KOPT-K1 (cell line): ENCODE measurements around the gene IPO4.
A peak's percentile ranks its signal among the peaks of the same experiment; 100 is the strongest.

Experiments
- H3K27ac ChIP-seq: fragments of 200-600 bp; sonication (generic); 2 replicates; pipeline ENCODE4 v1.5.1; 2016; ENCODE audit warnings: antibody characterized with exemption, mild to moderate bottlenecking, low read depth, low read length; ENCODE audit not compliant: poor library complexity, severe bottlenecking
- H3K36me3 ChIP-seq: fragments of 200-600 bp; sonication (generic); 2 replicates; pipeline ENCODE4 v1.5.1; 2017; ENCODE audit warnings: antibody characterized with exemption, mild to moderate bottlenecking, low read length, moderate library complexity; ENCODE audit not compliant: insufficient read depth
- H3K9me3 ChIP-seq: fragments of 200-600 bp; sonication (generic); 2 replicates; pipeline ENCODE4 v1.5.1; 2017; ENCODE audit warnings: antibody characterized with exemption, low read length, mild to moderate bottlenecking; ENCODE audit not compliant: insufficient read depth, poor library complexity, severe bottlenecking

IPO4 gene

DNA sequence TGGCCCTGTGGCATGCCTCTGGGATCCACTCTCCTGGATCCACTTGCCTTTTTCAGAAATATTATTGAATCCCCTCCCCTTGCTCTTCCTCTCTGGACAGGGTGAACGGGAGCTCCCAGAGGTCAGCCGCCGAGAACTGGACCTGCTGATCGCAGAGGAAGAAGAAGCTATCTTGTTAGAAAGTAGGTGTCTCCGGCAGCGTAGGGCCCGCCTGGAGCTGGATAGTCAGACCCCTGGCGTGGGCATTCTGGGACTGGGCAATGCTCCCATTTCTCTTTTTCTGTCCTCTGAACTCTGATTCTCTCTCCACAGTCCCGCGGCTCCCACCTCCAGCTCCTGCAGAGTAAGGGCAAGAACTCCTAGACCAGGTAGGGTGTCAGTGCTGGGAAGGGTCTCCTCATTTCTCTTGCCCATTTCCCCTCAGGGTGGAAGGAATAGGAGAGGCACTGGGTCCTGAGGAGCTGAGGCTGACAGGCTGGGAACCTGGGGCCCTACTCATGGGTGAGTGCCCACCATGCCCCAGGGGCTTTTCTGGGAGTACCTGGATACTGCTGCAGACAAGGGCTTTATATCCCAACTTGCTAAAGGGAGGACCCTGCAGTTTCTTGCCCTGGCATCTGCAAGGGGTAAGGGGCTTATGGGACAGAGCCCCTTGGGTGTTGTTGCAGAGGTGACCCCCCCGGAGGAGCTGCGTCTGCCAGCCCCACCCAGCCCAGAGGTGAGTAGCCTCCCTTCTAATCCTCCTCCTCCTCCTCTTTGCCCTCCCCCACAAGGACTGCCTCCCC is 11.4 kb downstream of the IPO4 start:
- peaks cover 60% of the 10 kb centered on the region for H3K36me3 ChIP-seq
- H3K27ac ChIP-seq = no peak overlapping the region
- H3K9me3 ChIP-seq = no peaks in the 10 kb centered on the region

DNA sequence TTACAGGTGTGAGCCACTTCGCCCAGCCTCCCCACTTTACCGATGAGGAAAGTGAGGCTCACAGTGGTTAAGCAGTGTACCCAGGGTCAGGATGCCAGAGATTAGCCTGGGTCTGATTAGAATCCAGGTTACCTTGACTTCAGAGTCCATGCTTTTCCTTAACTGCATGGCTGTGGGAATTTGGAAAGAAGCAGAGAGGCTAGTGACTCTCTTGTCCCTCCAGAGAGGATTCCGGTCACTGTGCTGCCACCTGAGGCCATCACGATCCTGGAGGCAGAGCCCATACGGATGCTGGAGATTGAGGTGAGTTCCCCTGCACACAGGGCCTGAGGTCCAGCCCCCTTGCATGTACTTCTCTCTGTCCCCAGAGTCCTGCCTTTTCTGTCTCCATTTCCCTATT is 12.0 kb downstream of the IPO4 start:
- Histone ChIP-seq H3K9me3 (no peaks in the 10 kb centered on the region), H3K36me3 (peaks cover 53% of the 10 kb centered on the region), H3K27ac (no peak overlapping the region)

DNA sequence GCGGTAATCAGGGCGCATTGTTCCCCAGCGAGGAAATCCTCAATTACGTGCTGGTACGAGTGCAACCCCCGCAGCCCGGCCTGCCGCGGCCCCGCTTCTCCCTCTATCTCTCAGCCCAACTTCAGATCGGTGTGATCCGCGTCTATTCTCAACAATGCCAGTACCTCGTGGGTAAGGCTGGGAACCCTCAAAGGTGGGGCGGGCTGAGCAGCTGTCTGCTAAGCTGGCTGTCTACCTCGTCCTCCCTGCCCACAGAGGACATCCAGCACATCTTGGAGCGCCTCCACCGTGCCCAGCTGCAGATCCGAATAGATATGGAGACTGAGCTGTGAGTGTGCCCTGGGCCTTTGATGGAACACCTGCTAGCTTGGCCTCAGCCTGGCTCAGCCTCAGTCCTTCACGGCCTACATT is 15.7 kb downstream of the IPO4 start:
- H3K36me3 ChIP-seq = peaks cover 16% of the 10 kb centered on the region
- no peaks in the 10 kb centered on the region for H3K9me3 ChIP-seq
- H3K27ac ChIP-seq = no peak overlapping the region

DNA sequence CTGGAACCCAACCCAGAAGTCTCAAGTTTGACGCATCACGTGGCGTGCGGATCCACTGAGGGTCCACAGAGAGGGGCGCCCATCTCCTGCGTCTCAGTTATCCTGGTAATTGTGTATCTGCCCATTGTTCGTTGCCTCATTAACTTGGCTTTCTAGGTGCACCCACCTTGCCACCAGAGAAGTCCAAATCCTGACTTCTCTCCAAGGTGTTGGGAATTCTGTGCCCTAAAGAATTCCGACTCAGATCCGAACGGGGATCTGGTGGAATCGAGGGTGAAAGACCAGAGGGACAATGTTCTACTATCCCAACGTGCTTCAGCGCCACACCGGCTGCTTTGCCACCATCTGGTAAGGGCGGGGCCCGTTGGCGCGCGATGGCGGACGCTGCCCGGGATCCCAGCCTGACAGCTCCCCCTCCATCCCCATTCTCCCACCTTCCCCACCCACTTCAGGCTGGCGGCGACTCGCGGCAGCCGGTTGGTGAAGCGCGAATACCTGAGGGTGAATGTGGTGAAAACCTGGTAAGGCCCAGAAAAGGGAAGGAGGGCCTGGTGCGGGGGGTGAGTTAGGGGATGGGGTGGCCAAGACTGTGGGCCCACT is 16.3 kb downstream of the IPO4 start:
- H3K9me3 ChIP-seq = no peaks in the 10 kb centered on the region
- H3K27ac ChIP-seq = no peak overlapping the region
- H3K36me3 ChIP-seq = peaks cover 15% of the 10 kb centered on the region

DNA sequence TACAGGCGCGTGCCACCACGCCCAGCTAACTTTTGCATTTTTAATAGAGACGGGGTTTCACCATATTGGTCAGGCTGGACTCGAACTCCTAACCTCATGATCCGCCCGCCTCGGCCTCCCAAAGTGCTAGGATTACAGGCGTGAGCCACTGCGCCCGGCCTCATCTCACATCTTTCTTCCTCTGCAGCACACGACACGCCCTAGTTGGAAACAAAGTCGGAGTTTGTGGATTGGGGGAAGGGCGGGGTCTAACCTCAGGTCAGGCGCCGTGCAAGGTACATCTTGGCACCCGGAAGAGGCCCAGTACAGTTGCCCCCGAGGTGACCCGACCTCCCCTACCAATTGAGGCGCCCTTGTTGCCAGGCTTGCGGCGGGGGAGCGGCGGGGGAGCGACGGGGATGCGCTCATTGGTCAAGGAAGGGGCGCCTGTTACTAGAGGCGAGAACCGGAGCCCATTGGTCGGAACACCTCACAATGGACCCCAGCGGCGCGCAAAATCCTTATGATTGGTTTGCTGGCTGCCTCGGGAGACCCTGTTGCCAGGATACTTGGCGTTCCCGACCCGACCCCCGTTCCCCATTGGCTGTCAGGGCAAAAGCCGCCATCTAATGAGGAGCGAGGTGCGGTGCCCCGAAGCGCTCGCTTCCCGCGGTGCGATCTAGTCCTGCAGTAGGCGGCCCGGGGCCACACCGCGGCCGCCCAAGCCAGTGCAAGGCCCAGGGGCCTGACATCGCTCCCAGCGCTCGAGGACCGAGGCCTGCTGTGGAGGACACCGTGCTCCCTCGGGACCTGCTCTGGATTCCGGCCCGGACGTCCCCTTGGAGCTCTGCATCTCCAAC is 17.0 kb downstream of the IPO4 start, which contains the start of gene REC8:
Gene REC8, plus strand, starts transcription at position 659 of the 839 bp plus-strand sequence. CDS start 473 bp downstream, outside the sequence.
- Histone ChIP-seq H3K27ac (no peak within 1 kb of the TSS), H3K9me3 (no peaks in the 10 kb centered on the region), H3K36me3 (peaks cover 11% of the 10 kb centered on the region; the same call in 1 of the 2 replicates)

DNA sequence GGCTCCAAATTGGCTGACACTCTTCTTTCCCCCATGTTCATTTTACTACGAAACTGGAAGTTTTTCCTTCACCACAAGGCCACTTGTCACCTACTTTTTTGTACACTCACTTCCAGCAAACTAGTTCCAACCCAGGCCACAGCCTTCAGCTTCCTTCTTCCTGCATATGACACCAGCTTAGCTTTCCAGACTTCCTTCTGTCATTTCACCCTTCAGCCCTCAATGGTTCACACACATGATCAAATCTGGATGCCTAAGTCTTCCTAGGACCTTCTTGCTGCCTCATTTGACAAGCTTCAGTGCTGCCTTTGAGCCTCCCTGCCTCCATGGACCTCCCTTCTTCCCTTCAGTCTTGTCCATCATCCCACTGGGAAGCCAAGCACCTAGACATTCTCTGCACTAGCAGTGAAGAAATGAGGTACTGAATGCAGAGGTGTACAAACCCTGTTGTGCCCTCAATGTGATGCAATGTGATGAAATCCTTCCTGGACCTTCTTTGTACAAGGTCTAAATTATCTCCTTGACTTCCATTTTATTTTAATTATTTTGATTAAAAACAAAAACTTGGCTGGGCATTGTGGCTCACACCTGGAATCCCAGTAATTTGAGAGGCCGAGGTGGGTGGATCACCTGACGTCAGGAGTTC is 21.0 kb downstream of the IPO4 start:
- Histone ChIP-seq H3K9me3 (no peaks in the 10 kb centered on the region), H3K36me3 (peaks cover 46% of the 10 kb centered on the region), H3K27ac (no peak overlapping the region)

DNA sequence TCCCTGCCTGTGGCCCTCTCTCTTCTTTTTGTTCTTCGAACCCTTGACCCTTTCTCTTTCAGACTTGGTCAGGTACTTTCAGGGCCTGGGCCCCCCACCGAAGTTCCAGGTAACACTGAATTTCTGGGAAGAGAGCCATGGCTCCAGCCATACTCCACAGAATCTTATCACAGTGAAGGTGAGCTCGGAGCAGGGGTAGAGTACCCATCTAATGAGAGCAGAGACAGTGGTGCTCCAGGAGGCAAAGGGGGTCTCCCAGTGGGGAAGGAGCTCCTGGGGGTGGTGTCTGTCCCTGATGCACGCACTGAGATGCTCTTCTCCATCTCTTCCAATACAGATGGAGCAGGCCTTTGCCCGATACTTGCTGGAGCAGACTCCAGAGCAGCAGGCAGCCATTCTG is 22.8 kb downstream of the IPO4 start:
- H3K36me3 ChIP-seq = peaks cover 46% of the 10 kb centered on the region
- H3K9me3 ChIP-seq = no peaks in the 10 kb centered on the region
- H3K27ac ChIP-seq = no peak overlapping the region

DNA sequence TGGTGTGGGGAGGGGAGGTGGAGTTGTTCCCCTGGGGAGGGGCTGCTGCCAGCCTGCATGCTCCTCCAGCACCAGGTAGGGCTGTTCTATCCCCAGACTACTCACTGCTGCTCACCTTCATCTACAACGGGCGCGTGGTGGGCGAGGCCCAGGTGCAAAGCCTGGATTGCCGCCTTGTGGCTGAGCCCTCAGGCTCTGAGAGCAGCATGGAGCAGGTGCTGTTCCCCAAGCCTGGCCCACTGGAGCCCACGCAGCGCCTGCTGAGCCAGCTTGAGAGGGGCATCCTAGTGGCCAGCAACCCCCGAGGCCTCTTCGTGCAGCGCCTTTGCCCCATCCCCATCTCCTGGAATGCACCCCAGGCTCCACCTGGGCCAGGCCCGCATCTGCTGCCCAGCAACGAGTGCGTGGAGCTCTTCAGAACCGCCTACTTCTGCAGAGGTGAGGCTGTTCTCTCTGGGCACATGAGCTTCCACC is 24.1 kb downstream of the IPO4 start:
- Histone ChIP-seq H3K9me3 (no peaks in the 10 kb centered on the region), H3K36me3 (peaks cover 58% of the 10 kb centered on the region), H3K27ac (no peak overlapping the region)

DNA sequence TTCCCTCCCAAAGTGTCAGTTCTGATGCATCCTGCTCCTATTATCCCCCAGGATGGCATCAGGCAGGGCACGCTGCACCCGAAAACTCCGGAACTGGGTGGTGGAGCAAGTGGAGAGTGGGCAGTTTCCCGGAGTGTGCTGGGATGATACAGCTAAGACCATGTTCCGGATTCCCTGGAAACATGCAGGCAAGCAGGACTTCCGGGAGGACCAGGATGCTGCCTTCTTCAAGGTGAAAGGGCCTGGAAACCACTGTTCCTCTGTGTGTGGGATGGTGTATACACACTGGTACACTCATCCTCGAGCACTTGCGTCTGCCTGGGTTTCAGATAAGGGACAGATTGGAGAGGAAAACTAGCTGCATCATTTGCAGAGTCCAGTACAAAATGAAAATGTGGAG is 26.5 kb downstream of the IPO4 start:
- no peaks in the 10 kb centered on the region for H3K9me3 ChIP-seq
- peak overlapping the region; percentile 77 for H3K27ac ChIP-seq
- H3K36me3 ChIP-seq = peaks cover 71% of the 10 kb centered on the region

DNA sequence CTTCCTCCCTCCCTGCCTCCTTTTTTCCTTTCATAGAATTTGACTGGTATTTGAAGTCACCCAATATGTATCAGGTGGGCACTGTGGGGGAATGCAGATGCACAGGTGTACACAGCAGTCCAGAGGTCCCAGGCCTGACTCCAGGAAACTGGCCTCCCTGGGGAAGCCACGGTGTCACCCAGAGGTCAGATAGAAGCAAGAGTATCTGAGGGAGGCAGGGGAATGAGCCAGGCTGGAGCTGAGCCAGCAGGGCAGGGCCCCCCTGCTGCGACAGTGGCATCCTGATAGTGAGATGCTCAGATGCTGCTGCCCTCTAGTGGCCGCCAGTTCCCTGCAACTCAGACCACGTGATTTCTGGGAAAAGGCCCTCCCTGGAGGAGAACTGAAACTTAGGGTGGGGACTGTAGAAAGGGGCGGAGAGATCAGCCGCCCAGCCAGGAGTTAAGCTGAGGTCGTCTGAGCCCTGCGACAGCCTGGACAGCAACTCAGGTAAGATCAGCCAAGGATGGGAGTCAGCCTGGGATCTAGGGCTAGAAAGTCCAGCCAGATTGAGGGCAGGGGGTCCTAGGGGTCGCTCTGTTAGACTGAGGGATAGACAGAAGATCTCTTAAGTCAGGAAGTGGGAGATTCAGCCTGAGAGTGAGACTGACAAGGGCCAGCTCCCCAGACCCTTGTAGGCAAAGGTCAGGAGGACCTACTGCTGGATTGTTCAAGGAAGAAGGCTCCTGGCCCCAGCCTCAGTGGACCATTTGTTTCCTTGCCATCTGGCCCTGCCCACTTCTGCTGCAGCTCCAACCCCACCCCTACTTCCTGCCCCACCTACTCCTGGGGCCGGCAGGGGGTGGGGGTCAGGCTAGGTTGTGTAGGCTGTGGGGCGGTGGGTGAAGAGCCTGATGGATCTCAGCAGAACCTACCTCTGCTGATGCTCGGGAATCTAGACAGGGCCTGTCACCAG is 27.5 kb downstream of the IPO4 start, which contains the start of gene IRF9:
Gene IRF9, plus strand, starts transcription at position 416 of the 955 bp plus-strand sequence. CDS start 880 bp downstream, outside the sequence.
- H3K36me3 ChIP-seq = peaks cover 75% of the 10 kb centered on the region
- peak within 1 kb of the TSS; percentile 77 for H3K27ac ChIP-seq

DNA sequence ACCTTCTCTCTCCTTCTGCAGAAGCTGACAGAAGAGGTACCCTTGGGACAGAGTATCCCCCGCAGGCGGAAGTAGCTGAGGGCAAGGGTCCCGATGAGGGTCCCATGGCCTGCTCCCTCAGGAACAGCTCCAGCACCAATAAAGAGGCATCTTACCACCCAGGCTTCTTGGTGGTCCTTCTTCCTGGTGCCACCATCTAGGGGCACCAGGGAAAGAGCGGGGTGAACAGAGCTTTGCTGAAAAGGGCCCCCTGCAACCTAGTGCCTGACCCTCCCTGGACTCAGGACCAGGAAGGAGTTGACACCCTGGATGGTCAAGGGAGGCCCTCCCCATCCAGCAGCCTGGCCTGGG is 28.1 kb downstream of the IPO4 start:
- Histone ChIP-seq H3K36me3 (peaks cover 75% of the 10 kb centered on the region), H3K27ac (peak overlapping the region; percentile 77), H3K9me3 (no peaks in the 10 kb centered on the region)

More for the DNA sequence above, 27.5 kb downstream of the IPO4 start, which contains the start of gene IRF9:
- no peaks in the 10 kb centered on the region for H3K9me3 ChIP-seq

DNA sequence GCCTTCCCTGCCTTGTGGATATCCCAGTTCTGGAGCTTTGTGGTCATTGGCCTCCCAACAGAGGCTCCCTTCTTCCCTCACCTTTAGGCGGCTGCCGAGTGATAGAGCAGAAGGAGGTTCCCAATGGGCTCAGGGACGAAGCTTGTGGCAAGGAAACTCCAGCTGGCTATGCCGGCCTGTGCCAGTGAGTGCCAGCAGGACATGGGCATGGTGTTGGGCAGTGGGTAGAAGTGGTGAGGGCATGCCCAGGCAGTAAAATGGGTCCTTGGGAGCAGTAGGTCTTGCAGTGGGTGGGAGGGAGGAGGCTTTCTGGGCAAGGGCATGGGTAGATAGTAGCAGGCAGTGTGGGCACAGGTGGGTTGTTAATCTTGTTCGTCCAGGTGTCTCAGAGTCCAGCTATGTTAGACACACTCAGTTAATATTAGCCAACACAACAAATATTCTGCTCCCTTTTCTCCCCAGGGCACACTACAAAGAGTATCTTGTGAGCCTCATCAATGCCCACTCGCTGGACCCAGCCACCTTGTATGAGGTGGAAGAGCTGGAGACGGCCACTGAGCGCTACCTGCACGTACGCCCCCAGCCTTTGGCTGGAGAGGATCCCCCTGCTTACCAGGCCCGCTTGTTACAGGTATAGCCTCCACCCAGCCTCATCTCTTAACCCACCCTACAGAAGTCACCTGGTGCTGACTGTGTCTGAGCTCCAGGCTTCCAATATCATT is 28.7 kb downstream of the IPO4 start:
- no peaks in the 10 kb centered on the region for H3K9me3 ChIP-seq
- peak overlapping the region; percentile 77 for H3K27ac ChIP-seq
- peaks cover 75% of the 10 kb centered on the region for H3K36me3 ChIP-seq

DNA sequence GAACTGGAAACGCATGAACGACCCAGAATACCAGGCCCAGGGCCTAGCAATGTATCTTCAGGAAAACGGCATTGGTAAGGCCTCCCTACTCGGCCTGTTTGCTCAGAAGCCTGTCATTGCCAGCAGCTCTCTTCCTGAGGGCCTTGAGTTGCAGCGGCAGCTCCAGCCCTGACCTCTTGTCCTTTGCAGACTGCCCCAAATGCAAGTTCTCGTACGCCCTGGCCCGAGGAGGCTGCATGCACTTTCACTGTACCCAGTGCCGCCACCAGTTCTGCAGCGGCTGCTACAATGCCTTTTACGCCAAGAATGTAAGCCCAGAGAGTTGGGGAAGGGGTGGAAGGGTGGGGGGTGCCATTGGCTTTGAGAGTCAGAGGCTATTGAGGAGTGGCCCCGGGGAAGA is 31.3 kb downstream of the IPO4 start:
- peaks cover 69% of the 10 kb centered on the region for H3K36me3 ChIP-seq
- H3K9me3 ChIP-seq = no peaks in the 10 kb centered on the region
- no peak overlapping the region for H3K27ac ChIP-seq
